Breast epithelium (tissue), 3 donors: Measurements from ENCODE around the gene C1orf115.

Source experiments
- POLR2A ChIP-seq: fragments of 450-650 bp; IDR thresholded peaks from one replicate; pipeline ENCODE4 v1.6.1; 2016; ENCODE audit warnings: antibody characterized with exemption, mild to moderate bottlenecking, moderate library complexity
- POLR2AphosphoS5 ChIP-seq, 3 donors: sonication (generic); formaldehyde crosslinking; IDR thresholded peaks; one replicate each; pipeline ENCODE4 v1.6.1; 2017; ENCODE audit warnings: antibody characterized with exemption in 3 of 3
- TF ChIP-seq, protein P1 (sequence below), 3 donors: fragments of 450-650 bp; IDR thresholded peaks; one replicate each; pipeline ENCODE4 v1.5.1; 2016 to 2017; ENCODE audit warnings: antibody characterized with exemption in 3 of 3, mild to moderate bottlenecking in 3 of 3, moderate library complexity in 3 of 3

- TF ChIP-seq POLR2A (no peak), POLR2AphosphoS5 (IDR thresholded peaks at IDR 0.05) (no peak)
- TF ChIP-seq, protein P1, sequence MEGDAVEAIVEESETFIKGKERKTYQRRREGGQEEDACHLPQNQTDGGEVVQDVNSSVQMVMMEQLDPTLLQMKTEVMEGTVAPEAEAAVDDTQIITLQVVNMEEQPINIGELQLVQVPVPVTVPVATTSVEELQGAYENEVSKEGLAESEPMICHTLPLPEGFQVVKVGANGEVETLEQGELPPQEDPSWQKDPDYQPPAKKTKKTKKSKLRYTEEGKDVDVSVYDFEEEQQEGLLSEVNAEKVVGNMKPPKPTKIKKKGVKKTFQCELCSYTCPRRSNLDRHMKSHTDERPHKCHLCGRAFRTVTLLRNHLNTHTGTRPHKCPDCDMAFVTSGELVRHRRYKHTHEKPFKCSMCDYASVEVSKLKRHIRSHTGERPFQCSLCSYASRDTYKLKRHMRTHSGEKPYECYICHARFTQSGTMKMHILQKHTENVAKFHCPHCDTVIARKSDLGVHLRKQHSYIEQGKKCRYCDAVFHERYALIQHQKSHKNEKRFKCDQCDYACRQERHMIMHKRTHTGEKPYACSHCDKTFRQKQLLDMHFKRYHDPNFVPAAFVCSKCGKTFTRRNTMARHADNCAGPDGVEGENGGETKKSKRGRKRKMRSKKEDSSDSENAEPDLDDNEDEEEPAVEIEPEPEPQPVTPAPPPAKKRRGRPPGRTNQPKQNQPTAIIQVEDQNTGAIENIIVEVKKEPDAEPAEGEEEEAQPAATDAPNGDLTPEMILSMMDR (IDR thresholded peaks at IDR 0.05), result no peak
These were observed 10.5 kb downstream of the C1orf115 start for GRCh38 chr1:220700556-220701179.
